ENCODE measurements around the gene MSH5. TPM values are rescaled to one million over a fixed set of nuclear protein-coding genes. Genes with fewer than 3 reads are reported as not detected.
"Not testable (repeated sequence)": the region's sequence is repeated elsewhere in the genome, so short reads cannot be mapped to it uniquely, and the experiment has no call there.

MSH5 gene
- total RNA-seq, 2 experiments from 2014 or later: 75.6 to 109 TPM

- no peaks in the 10 kb centered on the region for H3K27me3 Mint-ChIP-seq
- H3K27ac Mint-ChIP-seq: peak within 1 kb of the TSS; percentile 98
- H3K4me1 Mint-ChIP-seq: peaks cover 32% of the 10 kb centered on the region
- DNase-seq (peak; percentile 99), ATAC-seq (peak; percentile 96)
- CTCF ChIA-PET: interaction anchor here (0.6 to 3.3 kb wide), 19 partner anchors 9 to 162 kb away, joined by 3 to 15 read pairs (median 4); partner anchors contain the start of genes CLIC1, DDX39B, HSPA1B and LY6G5C
- H3K36me3 Mint-ChIP-seq: peaks cover 11% of the 10 kb centered on the region
- peak within 1 kb of the TSS; percentile 100 for H3K4me3 Mint-ChIP-seq
- no peaks in the 10 kb centered on the region for H3K9me3 Mint-ChIP-seq (ENCODE audit: low read depth)
These were observed 36.7 kb upstream of the MSH5 start, which contains the start of gene ABHD16A for GRCh38 chr6:31702819-31703716. ABHD16A (minus strand) TSS chr6:31703324; CDS start chr6:31703281, 43 bp downstream.

- no peaks in the 10 kb centered on the region for H3K27me3 Mint-ChIP-seq
- H3K4me1 Mint-ChIP-seq: peaks cover 28% of the 10 kb centered on the region
- ATAC-seq: no peak
- CTCF ChIA-PET: interaction anchor here (0.8 to 1.2 kb wide), 2 partner anchors 33 to 64 kb away, joined by 3 to 6 read pairs; no protein-coding TSS in a partner anchor
- H3K27ac Mint-ChIP-seq: no peak overlapping the region
- H3K36me3 Mint-ChIP-seq: peaks cover 3% of the 10 kb centered on the region
- H3K9me3 Mint-ChIP-seq (ENCODE audit: low read depth): no peaks in the 10 kb centered on the region
- DNase-seq: no peak
- no peak overlapping the region for H3K4me3 Mint-ChIP-seq
These were observed 33.9 kb upstream of the MSH5 start for GRCh38 chr6:31705931-31706330.

- CTCF ChIA-PET: interaction anchor here (0.8 to 1.2 kb wide), 2 partner anchors 32 to 63 kb away, joined by 3 to 6 read pairs; no protein-coding TSS in a partner anchor
- Mint-ChIP-seq H3K4me1 (peaks cover 28% of the 10 kb centered on the region), H3K9me3 (ENCODE audit: low read depth) (no peaks in the 10 kb centered on the region), H3K4me3 (no peak within 1 kb of the TSS), H3K36me3 (no peaks in the 10 kb centered on the region), H3K27ac (no peak within 1 kb of the TSS), H3K27me3 (no peaks in the 10 kb centered on the region)
- no peak for DNase-seq
- ATAC-seq: no peak
These were observed 33.2 kb upstream of the MSH5 start, which contains the start of gene LY6G6F for GRCh38 chr6:31706599-31706998. LY6G6F (plus strand) TSS chr6:31706866; CDS start chr6:31706907, 41 bp downstream.

- H3K27me3 Mint-ChIP-seq: no peaks in the 10 kb centered on the region
- H3K4me3 Mint-ChIP-seq: no peak overlapping the region
- no peaks in the 10 kb centered on the region for H3K9me3 Mint-ChIP-seq (ENCODE audit: low read depth)
- no peak overlapping the region for H3K27ac Mint-ChIP-seq
- no peak for ATAC-seq
- H3K4me1 Mint-ChIP-seq: peaks cover 23% of the 10 kb centered on the region
- no peaks in the 10 kb centered on the region for H3K36me3 Mint-ChIP-seq
- DNase-seq: no peak
- CTCF ChIA-PET: interaction anchor here (1.4 kb wide), 1 partner anchor 22 kb away, joined by 3 read pairs; no protein-coding TSS in a partner anchor
These were observed 32.1 kb upstream of the MSH5 start for GRCh38 chr6:31707701-31708100.

- Mint-ChIP-seq H3K27ac (no peak overlapping the region), H3K4me3 (no peak overlapping the region), H3K36me3 (no peaks in the 10 kb centered on the region), H3K27me3 (peaks cover 1% of the 10 kb centered on the region), H3K4me1 (peaks cover 23% of the 10 kb centered on the region), H3K9me3 (ENCODE audit: low read depth) (no peaks in the 10 kb centered on the region)
- ATAC-seq: no peak
- CTCF ChIA-PET: interaction anchor here (0.7 to 1.4 kb wide), 4 partner anchors 22 to 122 kb away, joined by 3 to 6 read pairs (median 4); no protein-coding TSS in a partner anchor
- DNase-seq: no peak
These were observed 31.6 kb upstream of the MSH5 start for GRCh38 chr6:31708224-31708623.

- ATAC-seq; H3K4me3 Mint-ChIP-seq; DNase-seq; H3K36me3 Mint-ChIP-seq; H3K27me3 Mint-ChIP-seq; H3K27ac Mint-ChIP-seq; H3K9me3 Mint-ChIP-seq (ENCODE audit: low read depth): not testable (repeated sequence)
- CTCF ChIA-PET: interaction anchor here (0.7 to 1.2 kb wide), 4 partner anchors 29 to 121 kb away, joined by 3 to 6 read pairs (median 4); no protein-coding TSS in a partner anchor
- H3K4me1 Mint-ChIP-seq: peaks cover 16% of the 10 kb centered on the region
These were observed 30.6 kb upstream of the MSH5 start for GRCh38 chr6:31709157-31709556.

- CTCF ChIA-PET: interaction anchor here (0.9 to 1.3 kb wide), 2 partner anchors 19 kb away, joined by 3 to 5 read pairs; no protein-coding TSS in a partner anchor
- Mint-ChIP-seq H3K4me3 (no peak overlapping the region), H3K4me1 (peaks cover 16% of the 10 kb centered on the region), H3K36me3 (no peaks in the 10 kb centered on the region), H3K27ac (no peak overlapping the region), H3K27me3 (peaks cover 7% of the 10 kb centered on the region), H3K9me3 (ENCODE audit: low read depth) (no peaks in the 10 kb centered on the region)
- ATAC-seq: no peak
- no peak for DNase-seq
These were observed 29.1 kb upstream of the MSH5 start for GRCh38 chr6:31710523-31711219.

- no peaks in the 10 kb centered on the region for H3K36me3 Mint-ChIP-seq
- CTCF ChIA-PET: interaction anchor here (0.9 to 1.3 kb wide), 2 partner anchors 19 kb away, joined by 3 to 5 read pairs; no protein-coding TSS in a partner anchor
- no peaks in the 10 kb centered on the region for H3K9me3 Mint-ChIP-seq (ENCODE audit: low read depth)
- H3K27ac Mint-ChIP-seq: no peak overlapping the region
- DNase-seq: no peak
- H3K4me3 Mint-ChIP-seq: no peak overlapping the region
- peak; percentile 63 for ATAC-seq
- peaks cover 7% of the 10 kb centered on the region for H3K27me3 Mint-ChIP-seq
- H3K4me1 Mint-ChIP-seq: peaks cover 16% of the 10 kb centered on the region
These were observed 28.6 kb upstream of the MSH5 start for GRCh38 chr6:31711233-31711632.

- Mint-ChIP-seq H3K27ac (no peak overlapping the region), H3K9me3 (ENCODE audit: low read depth) (no peaks in the 10 kb centered on the region), H3K4me1 (peaks cover 16% of the 10 kb centered on the region), H3K27me3 (peaks cover 7% of the 10 kb centered on the region), H3K4me3 (no peak overlapping the region), H3K36me3 (no peaks in the 10 kb centered on the region)
- ATAC-seq (peak; percentile 37), DNase-seq (no peak)
- CTCF ChIA-PET: interaction anchor here (0.5 to 1.0 kb wide), 2 partner anchors 28 to 58 kb away, joined by 3 read pairs; no protein-coding TSS in a partner anchor
These were observed 27.5 kb upstream of the MSH5 start for GRCh38 chr6:31712296-31712695.

GRCh38 chr6:31713465-31713864, 26.3 kb upstream of the MSH5 start:
- Mint-ChIP-seq H3K36me3 (no peaks in the 10 kb centered on the region), H3K27ac (no peak overlapping the region), H3K4me3 (no peak overlapping the region), H3K27me3 (peaks cover 7% of the 10 kb centered on the region), H3K4me1 (peaks cover 16% of the 10 kb centered on the region), H3K9me3 (ENCODE audit: low read depth) (no peaks in the 10 kb centered on the region)
- ATAC-seq: no peak
- DNase-seq: no peak
- CTCF ChIA-PET: interaction anchor here (0.9 kb wide), 1 partner anchor 12 kb away, joined by 3 read pairs; no protein-coding TSS in a partner anchor

GRCh38 chr6:31713991-31714684, 25.7 kb upstream of the MSH5 start:
- no peaks in the 10 kb centered on the region for H3K9me3 Mint-ChIP-seq (ENCODE audit: low read depth)
- no peak overlapping the region for H3K4me3 Mint-ChIP-seq
- H3K4me1 Mint-ChIP-seq: peaks cover 16% of the 10 kb centered on the region
- CTCF ChIA-PET: interaction anchor here (0.9 to 1.4 kb wide), 6 partner anchors 9 to 108 kb away, joined by 3 to 4 read pairs (median 4); partner anchors contain the start of genes ABHD16A, MPIG6B and MSH5
- peaks cover 7% of the 10 kb centered on the region for H3K27me3 Mint-ChIP-seq
- H3K27ac Mint-ChIP-seq: no peak overlapping the region
- no peak for DNase-seq
- no peaks in the 10 kb centered on the region for H3K36me3 Mint-ChIP-seq
- ATAC-seq: no peak

Measured in activated CD8-positive, alpha-beta memory T cell treated with anti-CD3 and anti-CD28 coated beads, Interleukin-2, amount 10 ng/mL, durations not matched to agents 7 days and 5 days (primary cell).